NB4 (cell line): ENCODE results near the gene ARMH4.

Experiments used
- DNase-seq: peaks from one replicate; pipeline ENCODE4 v3.0.0; 2010; ENCODE audit warnings: low read depth
- H3K4me3 ChIP-seq: one replicate; pipeline ENCODE4 v1.5.1; 2011; ENCODE audit warnings: mild to moderate bottlenecking, low read depth, low read length, moderate library complexity
- CTCF ChIP-seq: IDR thresholded peaks from one replicate; pipeline ENCODE4 v1.5.1; 2012; ENCODE audit warnings: low read depth, low read length
- MAX ChIP-seq: IDR thresholded peaks from 2 replicates; pipeline ENCODE4 v1.6.1; 2011; ENCODE audit warnings: low read depth, low read length
- MYC ChIP-seq: IDR thresholded peaks from 2 replicates; pipeline ENCODE4 v1.6.1; 2011; ENCODE audit warnings: low read depth, low read length
- POLR2A ChIP-seq: IDR thresholded peaks from 2 replicates; pipeline ENCODE4 v1.6.1; 2011; ENCODE audit warnings: mild to moderate bottlenecking; ENCODE audit not compliant: insufficient read length; ENCODE audit errors: extremely low read depth

The ARMH4 gene

DNA sequence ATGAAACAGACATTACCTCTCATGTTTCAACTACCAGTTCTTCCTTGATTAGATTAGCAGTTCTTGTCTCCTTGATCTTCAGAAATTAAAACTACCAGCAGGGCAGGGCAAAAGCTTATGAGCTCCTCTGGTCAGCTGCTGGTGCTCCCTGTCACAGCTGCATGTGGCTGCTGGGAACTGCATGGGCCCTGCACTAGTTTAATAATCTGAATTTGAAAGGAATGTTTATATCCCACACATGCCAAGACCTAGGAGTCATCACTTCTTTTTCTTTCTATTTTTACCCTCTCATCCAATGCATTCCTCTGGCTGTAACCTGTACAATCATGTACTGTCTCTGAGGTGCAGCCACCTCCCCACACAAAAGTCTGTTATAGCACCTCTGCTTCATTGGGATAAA lies 73.9 kb downstream of the ARMH4 start:
- no peak overlapping the region for H3K4me3 ChIP-seq
- TF ChIP-seq POLR2A (no peak), MAX (no peak), CTCF (no peak), MYC (no peak)
- no peak for DNase-seq

- TF ChIP-seq MAX (no peak), POLR2A (no peak), CTCF (no peak), MYC (no peak)
These were observed 74.4 kb downstream of the ARMH4 start for GRCh38 chr14:58077621-58078020.

GRCh38 chr14:58073516-58073915 lies 78.5 kb downstream of the ARMH4 start:
- H3K4me3 ChIP-seq = no peak overlapping the region
- TF ChIP-seq MYC (no peak), POLR2A (no peak), MAX (no peak), CTCF (no peak)
- DNase-seq = no peak

More at GRCh38 chr14:58077621-58078020, 74.4 kb downstream of the ARMH4 start:
- no peak for DNase-seq
- no peak overlapping the region for H3K4me3 ChIP-seq

DNA sequence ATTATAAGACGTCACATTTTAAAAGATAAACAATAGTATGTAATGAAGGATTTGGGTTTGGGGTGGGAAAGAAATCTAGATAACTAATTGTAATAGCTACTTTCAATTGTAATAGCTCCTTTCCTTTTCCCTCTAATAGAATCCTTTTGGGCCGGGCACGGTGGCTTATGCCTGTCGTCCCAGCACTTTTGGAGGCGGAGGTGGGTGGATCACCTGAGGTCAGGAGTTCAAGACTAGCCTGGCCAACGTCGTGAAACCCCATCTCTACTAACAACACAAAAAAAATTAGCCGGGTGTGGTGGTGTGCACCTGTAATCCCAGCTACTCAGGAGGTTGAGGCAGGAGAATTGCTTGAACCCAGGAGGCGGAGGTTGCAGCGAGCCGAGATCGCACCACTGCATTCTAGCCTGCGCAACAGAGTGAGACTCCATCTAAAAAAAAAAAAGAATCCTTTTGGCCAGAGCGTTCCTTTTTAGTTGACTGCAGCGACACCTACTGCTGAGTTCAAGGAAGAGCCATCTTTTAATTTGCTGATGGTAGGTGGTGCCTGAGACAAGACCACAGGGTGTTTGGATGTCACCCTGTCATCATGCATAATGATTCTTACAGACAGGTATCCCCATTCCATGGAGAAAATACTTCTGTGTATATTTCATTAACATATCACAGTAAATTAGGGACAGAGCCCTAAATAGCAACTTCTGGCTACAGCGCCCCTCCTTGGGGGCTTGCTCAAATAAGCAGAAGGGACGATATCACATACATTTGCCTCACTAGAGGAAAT lies 79.5 kb downstream of the ARMH4 start:
- DNase-seq = peak; percentile 69
- no peak overlapping the region for H3K4me3 ChIP-seq
- TF ChIP-seq MAX = no peak
- TF ChIP-seq MYC = no peak
- TF ChIP-seq CTCF = peak; percentile 52
- TF ChIP-seq POLR2A = no peak

DNA sequence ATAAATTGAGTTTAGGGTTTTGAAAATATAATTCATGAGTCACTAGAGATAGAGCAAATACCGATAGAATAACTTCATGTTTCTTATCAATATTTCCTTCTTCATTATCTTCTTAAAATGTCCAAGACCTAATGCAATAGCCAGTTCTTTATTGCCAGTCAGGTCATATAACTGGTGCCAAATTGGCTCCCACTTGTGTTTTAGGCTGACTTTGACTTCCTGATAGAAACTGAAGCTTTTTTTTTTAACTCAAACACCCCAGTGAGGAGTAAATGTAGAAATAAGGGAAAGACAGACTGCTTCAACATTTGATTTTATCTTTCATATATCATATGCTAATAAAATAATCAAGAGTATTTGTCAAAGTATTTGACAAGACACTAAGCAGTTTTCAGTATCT lies 80.7 kb downstream of the ARMH4 start:
- no peak for DNase-seq
- H3K4me3 ChIP-seq = no peak overlapping the region
- TF ChIP-seq MYC (no peak), POLR2A (no peak), CTCF (no peak), MAX (no peak)

DNA sequence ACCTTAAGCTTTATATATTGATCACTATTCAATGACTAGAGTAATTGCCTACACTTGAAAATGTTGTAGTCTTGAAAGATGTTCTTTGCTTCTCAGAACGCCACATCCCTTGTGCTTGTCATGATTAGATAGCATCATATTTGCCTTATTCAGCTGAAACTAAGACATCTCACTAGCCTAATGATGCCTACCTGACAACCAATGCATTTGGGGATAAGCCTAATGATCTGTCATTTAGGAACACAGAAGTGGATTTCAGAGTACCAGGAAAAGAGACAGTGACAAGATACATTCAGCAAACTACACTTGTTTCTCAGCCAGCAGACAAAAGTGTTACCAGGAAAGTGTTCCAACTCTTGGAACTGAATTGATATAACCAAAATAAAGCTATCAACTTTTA lies 83.7 kb downstream of the ARMH4 start:
- DNase-seq = no peak
- no peak overlapping the region for H3K4me3 ChIP-seq
- TF ChIP-seq MAX (no peak), CTCF (no peak), MYC (no peak), POLR2A (no peak)
